Lower leg skin (tissue), 4 donors: ENCODE measurements around the gene WRAP53. TPM values are rescaled to one million over a fixed set of nuclear protein-coding genes. Genes with fewer than 3 reads are reported as not detected.

Experiments used
- DNase-seq, 2 donors: peaks; one replicate each; pipeline ENCODE4 v3.0.0-alpha.2; 2019; ENCODE audit warnings: low spot score in 2 of 2
- H3K4me3 ChIP-seq: fragments of 200-600 bp; sonication (generic); 2 replicates; pipeline ENCODE4 v1.5.1; 2017; ENCODE audit warnings: mild to moderate bottlenecking, low read depth; ENCODE audit not compliant: poor library complexity, severe bottlenecking
- CTCF ChIP-seq, 3 donors: fragments of 450-650 bp; IDR thresholded peaks; one replicate each; pipeline ENCODE4 v1.5.1; 2016; ENCODE audit warnings: antibody characterized with exemption in 3 of 3, mild to moderate bottlenecking in 3 of 3, moderate library complexity in 2 of 3
- POLR2A ChIP-seq, 2 donors: fragments of 450-650 bp; IDR thresholded peaks; one replicate each; pipeline ENCODE4 v1.6.1; 2016 to 2017; ENCODE audit warnings: antibody characterized with exemption in 2 of 2, mild to moderate bottlenecking in 1 of 2, moderate library complexity in 1 of 2
- WGBS, 2 donors: methylation state at CpG; one replicate each; pipeline ENCODE4 v1.1.5; 2018; 5-methylcytosine and 5-hydroxymethylcytosine counted together
- intact Hi-C: fragments of 100-400 bp; cut with DNase I; formaldehyde crosslinking; loops from one replicate; pipeline ENCODE4 v1.15.0; 2023; ENCODE audit warnings: low total_unique reads
- total RNA-seq, 4 donors: library from RNA; depleted of rRNA; stranded (reverse); fragments of >200 nt; gene quantifications; one replicate each; pipeline ENCODE4 v1.1.0, GENCODE V29; 2016

Gene WRAP53
- total RNA-seq, 4 donors from 2014 or later = 1.1 to 5.4 (median 4.5) TPM

GRCh38 chr17:7715936-7716886 is 27.9 kb downstream of the WRAP53 start:
- WGBS, 2 donors = 36 to 39% methylated on average over 20 of the region's 20 CpGs
- TF ChIP-seq CTCF (IDR thresholded peaks at IDR 0.05) (no peak), POLR2A (IDR thresholded peaks at IDR 0.05) (no peak)
- intact Hi-C loops = no loop called here
- DNase-seq = no peak
- no peak overlapping the region for H3K4me3 ChIP-seq

GRCh38 chr17:7716901-7717755 is 28.9 kb downstream of the WRAP53 start, which contains the start of gene DNAH2:
TSS of gene DNAH2 (plus strand) at chr17:7717744. CDS start at chr17:7719735, 1,991 bp downstream.
- H3K4me3 ChIP-seq = peak within 1 kb of the TSS; percentile 33
- peak; percentile 56 to 93 for DNase-seq
- intact Hi-C loops = no loop called here
- TF ChIP-seq CTCF (IDR thresholded peaks at IDR 0.05) (no peak), POLR2A (IDR thresholded peaks at IDR 0.05) (no peak)
- WGBS, 2 donors = 0 to 1% methylated on average over 49 to 62 of the region's 64 CpGs

- intact Hi-C loops = no loop called here
- TF ChIP-seq POLR2A (IDR thresholded peaks at IDR 0.05) = no peak
- TF ChIP-seq CTCF (IDR thresholded peaks at IDR 0.05) = no peak
- no peak for DNase-seq
- WGBS, 2 donors = 5 to 6% methylated on average over 16 of the region's 16 CpGs
- H3K4me3 ChIP-seq = peak overlapping the region; percentile 33
These were observed 29.6 kb downstream of the WRAP53 start for GRCh38 chr17:7717756-7718350.

GRCh38 chr17:7719661-7720060 is 31.4 kb downstream of the WRAP53 start:
- intact Hi-C loops = no loop called here
- TF ChIP-seq POLR2A (IDR thresholded peaks at IDR 0.05) = no peak
- no peak for TF ChIP-seq CTCF (IDR thresholded peaks at IDR 0.05)
- no peak for DNase-seq
- WGBS, 2 donors = 64 to 69% methylated on average over 9 of the region's 9 CpGs
- H3K4me3 ChIP-seq = no peak overlapping the region

GRCh38 chr17:7720125-7720524 is 31.8 kb downstream of the WRAP53 start:
- intact Hi-C loops = no loop called here

More at GRCh38 chr17:7720125-7720524, 31.8 kb downstream of the WRAP53 start:
- no peak overlapping the region for H3K4me3 ChIP-seq
- no peak for TF ChIP-seq POLR2A (IDR thresholded peaks at IDR 0.05)
- TF ChIP-seq CTCF (IDR thresholded peaks at IDR 0.05) = no peak
- WGBS, 2 donors = 30 to 36% methylated on average over 4 of the region's 4 CpGs
- DNase-seq = no peak
